Activated gamma-delta T cell treated with anti-CD3 and anti-CD28 coated beads, Interleukin-2, amount 50 U/mL, for 16 hours (primary cell): ENCODE results near the gene IRX1.

Experiments used
- DNase-seq: peaks from one replicate; pipeline ENCODE4 v3.0.0-alpha.2; 2020; ENCODE audit warnings: low read depth

The IRX1 gene

DNA sequence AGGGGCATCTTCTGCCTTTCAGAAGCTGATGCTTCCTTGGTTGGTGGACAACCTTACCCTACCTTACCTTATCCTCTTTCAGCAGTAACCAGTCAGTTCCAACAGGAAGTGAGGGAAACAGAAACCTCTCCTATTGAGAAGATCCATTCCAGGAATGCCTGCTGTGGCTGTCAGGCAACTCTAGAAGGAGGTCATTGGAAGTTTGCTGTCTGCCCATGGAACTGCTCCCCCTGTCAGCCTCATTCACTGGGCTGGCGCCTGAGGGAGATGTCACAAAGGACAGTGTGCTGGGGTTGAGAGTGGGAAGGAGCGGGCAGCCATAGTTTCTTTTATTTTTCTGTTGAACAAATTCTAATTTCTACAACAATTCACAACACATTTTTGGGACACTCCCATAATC, 54.7 kb downstream of the IRX1 start:
- no peak for DNase-seq

GRCh38 chr5:3650868-3651267, 55.2 kb downstream of the IRX1 start:
- DNase-seq: no peak
